K562 (cell line): Measurements from ENCODE around the gene LRP1-AS. TPM values are rescaled to one million over a fixed set of nuclear protein-coding genes. Genes with fewer than 3 reads are reported as not detected.
A peak's percentile ranks its signal among the peaks of the same experiment; 100 is the strongest.

Source experiments
- ATF1 ChIP-seq, 2 experiments: fragments of 450-650 bp in 1 of 2; IDR thresholded peaks; 2 replicates each; pipeline ENCODE4 v1.6.1; 2016; ENCODE audit warnings: missing compliant biosample characterization in 1 of 2, missing genetic modification characterization in 1 of 2
- CREM ChIP-seq: IDR thresholded peaks from 2 replicates; pipeline ENCODE4 v1.6.1; 2014; ENCODE audit warnings: antibody characterized with exemption, low read depth
- CTBP1 ChIP-seq: fragments of 450-650 bp; IDR thresholded peaks from 2 replicates; pipeline ENCODE4 v1.6.1; 2016; ENCODE audit warnings: borderline replicate concordance
- CTCF ChIP-seq, 3 experiments: IDR thresholded peaks in 2 of 3; conservative IDR thresholded peaks in 1 of 3; 2 replicates each; pipeline ENCODE4 v1.5.1; 2011 to 2012; ENCODE audit warnings: low read length in 3 of 3, mild to moderate bottlenecking in 3 of 3, control low read depth in 2 of 3, improper control_type of control experiment in 1 of 3, inconsistent platforms in 1 of 3, low read depth in 1 of 3, mixed read lengths in 1 of 3, moderate library complexity in 1 of 3; ENCODE audit not compliant: insufficient read depth in 2 of 3
- HINFP ChIP-seq: fragments of 450-650 bp; conservative IDR thresholded peaks from 2 replicates; pipeline ENCODE4 v1.6.1; 2016; ENCODE audit warnings: missing genetic modification characterization, low read depth, mild to moderate bottlenecking, control low read depth, missing compliant biosample characterization
- JUN ChIP-seq, 2 experiments: sonication (generic) in 1 of 2; formaldehyde crosslinking in 1 of 2; IDR thresholded peaks; 2 replicates each; pipeline versions ENCODE4 v1.6.1 to v1.8.0; 2012 to 2022; ENCODE audit warnings: borderline replicate concordance in 2 of 2, mild to moderate bottlenecking in 2 of 2, improper control_type of control experiment in 1 of 2, low read depth in 1 of 2, low read length in 1 of 2, missing genetic modification reagents in 1 of 2
- KHSRP ChIP-seq: fragments of 450-650 bp; IDR thresholded peaks from 2 replicates; pipeline ENCODE4 v1.6.1; 2017
- RNF219 ChIP-seq: fragments of 250-450 bp; sonication (Bioruptor Pico); IDR thresholded peaks from 2 replicates; pipeline ENCODE4 v1.5.0; 2022; ENCODE audit warnings: mild to moderate bottlenecking
- SFPQ ChIP-seq: fragments of 200-400 bp; formaldehyde crosslinking; IDR thresholded peaks from 2 replicates; pipeline ENCODE4 v1.6.1; 2017; ENCODE audit warnings: mild to moderate bottlenecking, low read depth, low read length, moderate library complexity
- SIRT6 ChIP-seq: IDR thresholded peaks from one replicate; pipeline ENCODE4 v1.6.1; 2012; ENCODE audit warnings: low read depth, mild to moderate bottlenecking, control low read depth, inconsistent platforms, low read length, moderate library complexity
- SMAD2 ChIP-seq: fragments of 150-350 bp; IDR thresholded peaks from 2 replicates; pipeline ENCODE4 v1.6.1; 2014; ENCODE audit warnings: low read depth, mild to moderate bottlenecking, low read length
- TEAD1 ChIP-seq, 2 experiments: fragments of 450-650 bp in 1 of 2; sonication (generic) in 1 of 2; formaldehyde crosslinking; IDR thresholded peaks; 2 replicates each; pipeline versions ENCODE4 v1.4.0 to v1.8.0; 2020 to 2022; ENCODE audit warnings: mild to moderate bottlenecking in 2 of 2, missing genetic modification reagents in 1 of 2
- XRCC5 ChIP-seq: fragments of 200-400 bp; formaldehyde crosslinking; IDR thresholded peaks from 2 replicates; pipeline ENCODE4 v1.6.1; 2017; ENCODE audit warnings: low read depth, mild to moderate bottlenecking, low read length
- ZFX ChIP-seq: sonication (generic); formaldehyde crosslinking; IDR thresholded peaks from 2 replicates; pipeline ENCODE4 v1.8.0; 2022; ENCODE audit warnings: mild to moderate bottlenecking, missing genetic modification reagents, moderate library complexity
- ZNF165 ChIP-seq: fragments of 250-450 bp; sonication (Bioruptor Pico); IDR thresholded peaks from 2 replicates; pipeline ENCODE4 v1.4.0; 2020; ENCODE audit warnings: borderline replicate concordance
- ZNF224 ChIP-seq: sonication (generic); formaldehyde crosslinking; IDR thresholded peaks from 2 replicates; pipeline ENCODE4 v1.8.0; 2022; ENCODE audit warnings: mild to moderate bottlenecking, missing genetic modification reagents
- ZNF354B ChIP-seq: fragments of 250-450 bp; sonication (Bioruptor Pico); IDR thresholded peaks from 2 replicates; pipeline ENCODE4 v1.4.0; 2020
- ZNF408 ChIP-seq: fragments of 250-450 bp; sonication (Bioruptor Pico); IDR thresholded peaks from 2 replicates; pipeline ENCODE4 v1.4.0; 2020; ENCODE audit warnings: low read depth, mild to moderate bottlenecking, moderate library complexity
- ZNF586 ChIP-seq: fragments of 450-650 bp; formaldehyde crosslinking; conservative IDR thresholded peaks from 2 replicates; pipeline ENCODE4 v1.4.0; 2020; ENCODE audit warnings: mild to moderate bottlenecking, moderate library complexity
- ZSCAN32 ChIP-seq: fragments of 450-650 bp; formaldehyde crosslinking; IDR thresholded peaks from 2 replicates; pipeline ENCODE4 v1.4.0; 2020; ENCODE audit warnings: mild to moderate bottlenecking, moderate library complexity
- polyA plus RNA-seq, 8 experiments: library from polyadenylated mRNA; depleted of rRNA in 4 of 8; stranded (reverse) in 5 of 8; unstranded in 3 of 8; fragments of >200 nt; fragmentation: Nextera tagmentation in 2 of 8; fragmentation: Illumina TruSeq in 1 of 8; extraction: Ambion mirVana in 2 of 8; extraction: Trizol in 1 of 8; gene quantifications; 2 replicates each; pipeline versions ENCODE4 v1.2.1 to v1.2.3, GENCODE V29; 2011 to 2014; ENCODE audit warnings: inconsistent platforms in 1 of 8, missing spikeins in 1 of 8
- total RNA-seq, 7 experiments: library from RNA; depleted of rRNA in 6 of 7; stranded (reverse); fragments of >200 nt in 6 of 7; fragmentation: Illumina TruSeq in 2 of 7; extraction: Trizol in 2 of 7; gene quantifications; 2 replicates each; pipeline versions ENCODE4 v1.2.1 to v1.2.3, GENCODE V29; 2011 to 2021; ENCODE audit warnings: low replicate concordance in 1 of 7

Gene LRP1-AS
- total and polyA plus RNA-seq, 9 of the 15 experiments (the other 6 are each of a cell fraction or from before 2014, with no cell fraction given) = not detected

GRCh38 chr12:57127101-57127725, 20.2 kb downstream of the LRP1-AS start (continued):
- TF ChIP-seq SIRT6 (no peak), ZNF224 (CRISPR knock-in tag) (no peak), JUN (IDR thresholded peaks at IDR 0.05; ENCODE audit: borderline replicate concordance, low read depth, low read length) (no peak), JUN (CRISPR knock-in tag; IDR thresholded peaks at IDR 0.05; ENCODE audit: borderline replicate concordance) (no peak), CTBP1 (peak; percentile 62; the same call in 1 of the 2 replicates), HINFP (no peak), ZSCAN32 (CRISPR knock-in tag) (no peak), ZNF354B (CRISPR knock-in tag) (no peak), ZNF165 (no peak), SFPQ (no peak), CTCF (IDR thresholded peaks at IDR 0.05 in 2 of 3, conservative IDR thresholded peaks at IDR 0.05 in 1 of 3; ENCODE audit: insufficient read depth in 2 of 3, low read depth in 1 of 3, low read length in 3 of 3) (peak; percentile 59 to 75 (median 69)), ATF1 (CRISPR knock-in tag; IDR thresholded peaks at IDR 0.05) (no peak), ATF1 (tag; IDR thresholded peaks at IDR 0.05) (no peak), KHSRP (no peak), CREM (peak; percentile 11; the same call in 1 of the 2 replicates), SMAD2 (no peak), ZNF408 (CRISPR knock-in tag) (no peak), ZFX (CRISPR knock-in tag) (peak; percentile 45; the same call in 1 of the 2 replicates), RNF219 (CRISPR knock-in tag) (no peak), TEAD1 (CRISPR knock-in tag; IDR thresholded peaks at IDR 0.05) (no peak), XRCC5 (0 out of 2 replicates have a peak, but pooled peaks have one; percentile 51), ZNF586 (CRISPR knock-in tag) (no peak)
